ENCODE data around the gene POMT1. TPM values are rescaled to one million over a fixed set of nuclear protein-coding genes. Genes with fewer than 3 reads are reported as not detected.

The POMT1 gene
- total RNA-seq, 1 experiment from 2014 or later = 15.8 TPM

DNA sequence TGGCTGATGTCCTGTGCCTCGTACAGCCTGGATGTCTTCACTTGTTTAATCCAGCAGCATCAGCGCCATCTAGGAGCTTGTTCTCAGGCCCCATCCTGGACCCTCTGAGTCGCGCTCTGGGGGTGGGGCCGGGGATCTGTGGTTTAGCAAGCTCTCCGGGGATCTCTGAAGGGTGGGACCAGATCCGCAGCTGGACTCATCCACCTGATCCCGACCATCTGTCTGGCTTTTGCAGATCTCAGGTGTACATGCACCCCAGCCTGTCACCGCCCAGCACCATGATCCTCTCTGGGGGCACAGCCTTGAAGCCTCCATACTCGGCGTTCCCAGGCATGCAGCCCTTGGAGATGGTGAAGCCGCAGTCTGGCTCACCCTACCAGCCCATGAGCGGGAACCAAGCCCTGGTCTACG is 15.1 kb upstream of the POMT1 start:
- H3K9me3 Mint-ChIP-seq (ENCODE audit: low read depth, unreplicated experiment) = no peaks in the 10 kb centered on the region
- intact Hi-C loops (cut with micrococcal nuclease; ENCODE audit: unreplicated experiment) = no loop called here
- no peak overlapping the region for H3K27ac Mint-ChIP-seq (ENCODE audit: unreplicated experiment)
- no peak overlapping the region for H3K4me3 Mint-ChIP-seq (ENCODE audit: low read depth, unreplicated experiment)
- peaks cover 51% of the 10 kb centered on the region for H3K36me3 Mint-ChIP-seq (ENCODE audit: insufficient read depth, unreplicated experiment)
- BruUV-seq (replicated peaks) = no TSS peak
- H3K27me3 Mint-ChIP-seq (ENCODE audit: unreplicated experiment) = no peaks in the 10 kb centered on the region
- CTCF ChIA-PET = no interaction called here
- TF ChIP-seq CTCF (IDR thresholded peaks at IDR 0.05; ENCODE audit: unreplicated experiment) = no peak
- DNase-seq = no peak
- H3K4me1 Mint-ChIP-seq (ENCODE audit: low read depth, unreplicated experiment) = no peaks in the 10 kb centered on the region

DNA sequence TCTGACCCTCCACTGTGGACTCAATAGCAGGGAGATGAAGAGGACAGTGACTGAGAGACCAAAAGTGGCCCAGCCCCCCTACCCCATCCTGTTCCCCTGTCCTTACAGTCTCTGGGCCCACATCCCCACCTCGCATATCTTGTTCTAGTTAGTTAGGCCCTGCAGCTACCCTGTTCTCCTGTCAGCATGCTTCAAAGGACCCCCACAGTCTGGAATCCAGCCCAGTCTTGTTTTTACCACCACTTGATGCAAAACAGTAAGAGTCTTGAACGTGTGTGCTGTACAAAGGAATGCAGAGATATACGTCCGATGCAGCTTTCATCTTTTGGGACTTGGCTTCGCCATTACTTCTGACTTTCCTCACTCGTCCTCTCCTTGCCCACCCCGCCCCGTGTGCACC is 12.2 kb upstream of the POMT1 start:
- Mint-ChIP-seq H3K27ac (ENCODE audit: unreplicated experiment) (peak overlapping the region; percentile 60), H3K36me3 (ENCODE audit: insufficient read depth, unreplicated experiment) (peaks cover 57% of the 10 kb centered on the region), H3K4me3 (ENCODE audit: low read depth, unreplicated experiment) (no peak overlapping the region), H3K27me3 (ENCODE audit: unreplicated experiment) (no peaks in the 10 kb centered on the region), H3K4me1 (ENCODE audit: low read depth, unreplicated experiment) (no peaks in the 10 kb centered on the region), H3K9me3 (ENCODE audit: low read depth, unreplicated experiment) (no peaks in the 10 kb centered on the region)
- intact Hi-C loops (cut with micrococcal nuclease; ENCODE audit: unreplicated experiment) = no loop called here
- CTCF ChIA-PET = no interaction called here
- no peak for DNase-seq
- no TSS peak for BruUV-seq (replicated peaks)
- TF ChIP-seq CTCF (IDR thresholded peaks at IDR 0.05; ENCODE audit: unreplicated experiment) = no peak

DNA sequence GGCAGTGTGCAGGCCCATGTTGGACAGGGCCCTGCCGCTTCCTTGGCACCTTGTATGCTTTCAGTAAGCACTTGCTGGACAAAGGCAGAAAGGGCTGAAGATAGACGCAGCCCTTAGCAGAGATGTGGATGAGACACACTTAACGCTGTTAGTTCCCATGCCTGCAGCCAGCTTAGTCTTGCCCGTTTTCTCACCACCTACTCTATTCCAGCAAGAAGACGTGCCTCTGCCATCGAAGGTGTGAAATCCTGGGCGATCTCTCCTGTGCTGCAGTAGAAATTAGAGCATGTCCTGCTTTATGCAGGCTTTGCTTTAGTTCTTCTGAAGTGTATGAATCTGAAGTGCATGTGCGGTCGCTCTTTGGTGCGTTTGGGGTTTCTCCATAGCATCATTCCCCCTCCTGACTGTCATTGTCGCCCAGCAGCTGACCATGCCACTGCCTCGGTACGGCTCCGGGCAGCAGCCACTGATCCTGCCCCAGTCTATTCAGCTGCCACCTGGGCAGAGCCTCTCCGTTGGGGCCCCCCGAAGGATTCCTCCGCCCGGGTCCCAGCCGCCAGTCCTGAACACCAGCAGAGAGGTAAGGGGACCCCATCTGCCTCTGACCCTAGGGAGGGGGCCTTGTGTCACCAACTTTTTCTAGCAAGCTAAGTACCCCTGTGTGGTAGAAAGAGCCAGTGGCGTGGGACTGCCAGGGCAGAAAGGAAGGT is 11.6 kb upstream of the POMT1 start:
- Mint-ChIP-seq H3K9me3 (ENCODE audit: low read depth, unreplicated experiment) (no peaks in the 10 kb centered on the region), H3K27ac (ENCODE audit: unreplicated experiment) (peak overlapping the region; percentile 60), H3K4me3 (ENCODE audit: low read depth, unreplicated experiment) (no peak overlapping the region), H3K4me1 (ENCODE audit: low read depth, unreplicated experiment) (no peaks in the 10 kb centered on the region), H3K36me3 (ENCODE audit: insufficient read depth, unreplicated experiment) (peaks cover 57% of the 10 kb centered on the region), H3K27me3 (ENCODE audit: unreplicated experiment) (no peaks in the 10 kb centered on the region)
- CTCF ChIA-PET = interaction anchor here (0.6 kb wide), 1 partner anchor 958 kb away, joined by 3 read pairs; no protein-coding TSS in a partner anchor
- no peak for TF ChIP-seq CTCF (IDR thresholded peaks at IDR 0.05; ENCODE audit: unreplicated experiment)
- DNase-seq = no peak
- BruUV-seq (replicated peaks) = no TSS peak
- intact Hi-C loops (cut with micrococcal nuclease; ENCODE audit: unreplicated experiment) = no loop called here

GRCh38 chr9:131492070-131492469 is 10.6 kb upstream of the POMT1 start:
- intact Hi-C loops (cut with micrococcal nuclease; ENCODE audit: unreplicated experiment) = no loop called here
- no TSS peak for BruUV-seq (replicated peaks)
- Mint-ChIP-seq H3K9me3 (ENCODE audit: low read depth, unreplicated experiment) (no peaks in the 10 kb centered on the region), H3K4me1 (ENCODE audit: low read depth, unreplicated experiment) (no peaks in the 10 kb centered on the region), H3K36me3 (ENCODE audit: insufficient read depth, unreplicated experiment) (peaks cover 60% of the 10 kb centered on the region), H3K4me3 (ENCODE audit: low read depth, unreplicated experiment) (no peak overlapping the region), H3K27me3 (ENCODE audit: unreplicated experiment) (no peaks in the 10 kb centered on the region), H3K27ac (ENCODE audit: unreplicated experiment) (no peak overlapping the region)
- CTCF ChIA-PET = no interaction called here
- no peak for DNase-seq
- TF ChIP-seq CTCF (IDR thresholded peaks at IDR 0.05; ENCODE audit: unreplicated experiment) = no peak
